ENCODE data around the gene PIGV. TPM values are rescaled to one million over a fixed set of nuclear protein-coding genes. Genes with fewer than 3 reads are reported as not detected.

PIGV gene
- total RNA-seq, 2 experiments from 2014 or later: 16.6 to 16.9 TPM

DNA sequence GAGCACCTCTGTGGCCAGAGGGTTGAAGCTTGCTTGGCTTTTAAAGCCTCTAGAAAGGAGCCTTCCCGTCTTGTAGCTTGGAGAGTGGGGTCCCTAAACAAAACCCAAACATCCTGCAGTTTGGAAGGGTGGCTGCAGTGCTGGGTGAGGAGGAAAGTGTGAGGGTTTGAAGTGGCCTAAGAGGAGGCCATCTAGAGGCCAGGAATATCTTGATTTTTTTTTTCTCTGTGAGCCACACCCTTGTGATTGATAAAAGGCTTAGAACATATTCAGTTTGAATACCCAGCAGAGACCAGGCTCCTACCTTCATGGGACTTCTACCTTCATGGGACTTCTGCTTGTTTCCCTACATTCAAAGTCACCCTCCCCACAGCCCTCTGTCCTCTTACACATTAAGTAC lies 37.3 kb upstream of the PIGV start:
- H3K9me3 Mint-ChIP-seq: no peaks in the 10 kb centered on the region
- no peak overlapping the region for H3K4me3 Mint-ChIP-seq
- POLR2A ChIA-PET: interaction anchor here (14.6 kb wide), 1 partner anchor 50 kb away, joined by 204 read pairs; the partner anchor contains the start of gene ARID1A
- DNase-seq: no peak
- H3K27ac Mint-ChIP-seq: peak overlapping the region; percentile 36
- H3K4me1 Mint-ChIP-seq: peaks cover 42% of the 10 kb centered on the region
- peaks cover 78% of the 10 kb centered on the region for H3K36me3 Mint-ChIP-seq (ENCODE audit: low read depth)
- H3K27me3 Mint-ChIP-seq: no peaks in the 10 kb centered on the region
- CTCF ChIA-PET: interaction anchor here (1.1 kb wide), 1 partner anchor 11 kb away, joined by 3 read pairs; no protein-coding TSS in a partner anchor

- H3K27ac Mint-ChIP-seq: no peak overlapping the region
- POLR2A ChIA-PET: no interaction called here
- H3K4me3 Mint-ChIP-seq: no peak overlapping the region
- H3K4me1 Mint-ChIP-seq: peaks cover 33% of the 10 kb centered on the region
- H3K9me3 Mint-ChIP-seq: no peaks in the 10 kb centered on the region
- CTCF ChIA-PET: no interaction called here
- peaks cover 63% of the 10 kb centered on the region for H3K36me3 Mint-ChIP-seq (ENCODE audit: low read depth)
- H3K27me3 Mint-ChIP-seq: no peaks in the 10 kb centered on the region
- DNase-seq: no peak
Observed at GRCh38 chr1:26752519-26752918, 35.2 kb upstream of the PIGV start.

- DNase-seq: no peak
- H3K4me1 Mint-ChIP-seq: peaks cover 23% of the 10 kb centered on the region
- H3K27me3 Mint-ChIP-seq: no peaks in the 10 kb centered on the region
- no peak overlapping the region for H3K4me3 Mint-ChIP-seq
- ChIA-PET CTCF (interaction anchor here (1.5 to 1.8 kb wide), 2 partner anchors 9 to 34 kb away, joined by 3 to 5 read pairs; partner anchors contain the start of gene PIGV), POLR2A (interaction anchor here (1.1 to 1.4 kb wide), 2 partner anchors 8 to 12 kb away, joined by 3 read pairs; no protein-coding TSS in a partner anchor)
- H3K36me3 Mint-ChIP-seq (ENCODE audit: low read depth): peaks cover 60% of the 10 kb centered on the region
- no peak overlapping the region for H3K27ac Mint-ChIP-seq
- H3K9me3 Mint-ChIP-seq: no peaks in the 10 kb centered on the region
Observed at GRCh38 chr1:26754086-26754874, 33.5 kb upstream of the PIGV start.

- Mint-ChIP-seq H3K9me3 (no peaks in the 10 kb centered on the region), H3K27ac (no peak overlapping the region), H3K4me3 (no peak overlapping the region), H3K4me1 (peaks cover 3% of the 10 kb centered on the region), H3K27me3 (no peaks in the 10 kb centered on the region), H3K36me3 (ENCODE audit: low read depth) (peaks cover 54% of the 10 kb centered on the region)
- ChIA-PET CTCF (no interaction called here), POLR2A (interaction anchor here (0.9 to 2.3 kb wide), 5 partner anchors 13 to 67 kb away, joined by 3 to 9 read pairs (median 5); partner anchors contain the start of gene PIGV)
- no peak for DNase-seq
Observed at GRCh38 chr1:26758358-26758757, 29.4 kb upstream of the PIGV start.

- ChIA-PET POLR2A (interaction anchor here (0.9 to 2.3 kb wide), 2 partner anchors 18 to 68 kb away, joined by 4 to 6 read pairs; no protein-coding TSS in a partner anchor), CTCF (no interaction called here)
- Mint-ChIP-seq H3K36me3 (ENCODE audit: low read depth) (peaks cover 54% of the 10 kb centered on the region), H3K27me3 (no peaks in the 10 kb centered on the region), H3K4me1 (peaks cover 2% of the 10 kb centered on the region), H3K27ac (no peak overlapping the region), H3K4me3 (no peak overlapping the region), H3K9me3 (no peaks in the 10 kb centered on the region)
- DNase-seq: no peak
Observed at GRCh38 chr1:26759531-26759930, 28.2 kb upstream of the PIGV start.

GRCh38 chr1:26761217-26761616 lies 26.5 kb upstream of the PIGV start:
- POLR2A ChIA-PET: interaction anchor here (0.9 to 1.0 kb wide), 2 partner anchors 26 to 70 kb away, joined by 3 read pairs; partner anchors contain the start of gene PIGV
- no peak overlapping the region for H3K27ac Mint-ChIP-seq
- no peaks in the 10 kb centered on the region for H3K27me3 Mint-ChIP-seq

DNA sequence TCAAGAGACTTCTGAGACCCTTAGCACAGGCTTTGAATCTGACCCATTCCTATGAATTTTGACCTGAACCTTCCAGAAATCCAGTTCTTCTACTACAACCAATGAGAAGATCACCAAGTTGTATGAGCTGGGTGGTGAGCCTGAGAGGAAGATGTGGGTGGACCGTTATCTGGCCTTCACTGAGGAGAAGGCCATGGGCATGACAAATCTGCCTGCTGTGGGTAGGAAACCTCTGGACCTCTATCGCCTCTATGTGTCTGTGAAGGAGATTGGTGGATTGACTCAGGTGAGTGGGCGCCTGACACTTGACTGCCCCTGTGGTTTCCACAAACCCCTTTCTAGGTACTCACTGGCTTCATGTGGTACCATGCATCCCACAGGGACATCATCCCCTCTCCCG lies 20.0 kb upstream of the PIGV start:
- ChIA-PET POLR2A (interaction anchor here (1.1 to 1.6 kb wide), 2 partner anchors 12 to 20 kb away, joined by 3 to 4 read pairs; partner anchors contain the start of gene PIGV), CTCF (no interaction called here)
- H3K4me1 Mint-ChIP-seq: peaks cover 16% of the 10 kb centered on the region
- H3K36me3 Mint-ChIP-seq (ENCODE audit: low read depth): peaks cover 86% of the 10 kb centered on the region
- H3K4me3 Mint-ChIP-seq: no peak overlapping the region
- H3K27me3 Mint-ChIP-seq: no peaks in the 10 kb centered on the region
- no peak overlapping the region for H3K27ac Mint-ChIP-seq
- DNase-seq: no peak
- H3K9me3 Mint-ChIP-seq: no peaks in the 10 kb centered on the region

More at GRCh38 chr1:26761217-26761616, 26.5 kb upstream of the PIGV start:
- H3K4me3 Mint-ChIP-seq: no peak overlapping the region
- H3K4me1 Mint-ChIP-seq: no peaks in the 10 kb centered on the region
- CTCF ChIA-PET: interaction anchor here (0.6 kb wide), 1 partner anchor 57 kb away, joined by 3 read pairs; no protein-coding TSS in a partner anchor
- H3K36me3 Mint-ChIP-seq (ENCODE audit: low read depth): peaks cover 60% of the 10 kb centered on the region
- H3K9me3 Mint-ChIP-seq: no peaks in the 10 kb centered on the region
- DNase-seq: no peak

DNA sequence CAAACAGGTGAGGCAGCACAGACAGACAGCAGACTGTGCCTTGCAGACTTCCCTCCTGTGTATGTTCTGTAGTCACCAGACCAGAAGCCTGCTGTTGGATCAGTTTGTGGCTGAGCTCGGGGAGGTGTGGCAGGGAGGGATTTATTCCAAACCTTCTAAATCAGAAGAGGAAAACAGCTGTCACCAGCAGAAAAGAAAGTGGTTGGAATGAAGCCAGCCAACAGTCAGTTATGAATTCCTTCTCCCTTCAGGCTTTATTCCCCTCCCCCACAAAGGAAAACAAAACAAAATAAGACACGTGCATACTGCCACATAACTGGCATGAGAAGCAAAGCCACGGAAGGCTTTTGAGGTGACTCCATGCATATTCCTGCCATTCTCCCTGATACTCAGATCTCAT lies 19.0 kb upstream of the PIGV start:
- CTCF ChIA-PET: no interaction called here
- no peak overlapping the region for H3K27ac Mint-ChIP-seq

DNA sequence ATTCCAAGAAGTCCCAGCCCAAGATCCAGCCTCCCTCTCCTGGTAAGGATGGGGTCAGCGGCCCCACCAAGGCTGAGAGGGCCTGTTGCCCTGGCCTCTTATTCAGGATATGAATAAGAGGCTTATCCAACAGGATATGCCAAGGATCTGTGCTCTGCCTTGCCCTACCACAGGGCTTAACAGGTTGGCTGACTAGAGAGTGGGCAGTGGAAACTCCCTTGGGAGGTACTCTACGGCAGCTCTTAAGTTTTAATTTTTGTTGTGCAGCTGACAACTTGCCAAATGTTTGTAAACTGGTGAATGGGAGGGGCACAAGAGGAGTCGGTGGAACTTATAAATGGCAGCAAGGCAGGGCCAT lies 16.5 kb upstream of the PIGV start:
- H3K36me3 Mint-ChIP-seq (ENCODE audit: low read depth): peaks cover 94% of the 10 kb centered on the region
- H3K27ac Mint-ChIP-seq: peak overlapping the region; percentile 61
- CTCF ChIA-PET: interaction anchor here (1.4 kb wide), 1 partner anchor 18 kb away, joined by 4 read pairs; no protein-coding TSS in a partner anchor
- H3K9me3 Mint-ChIP-seq: no peaks in the 10 kb centered on the region
- POLR2A ChIA-PET: interaction anchor here (1.7 kb wide), 1 partner anchor 17 kb away, joined by 10 read pairs; the partner anchor contains the start of gene PIGV
- DNase-seq: no peak
- H3K4me1 Mint-ChIP-seq: peaks cover 16% of the 10 kb centered on the region
- H3K27me3 Mint-ChIP-seq: no peaks in the 10 kb centered on the region
- no peak overlapping the region for H3K4me3 Mint-ChIP-seq

More for the DNA sequence above, 19.0 kb upstream of the PIGV start:
- H3K36me3 Mint-ChIP-seq (ENCODE audit: low read depth): peaks cover 89% of the 10 kb centered on the region
- H3K9me3 Mint-ChIP-seq: no peaks in the 10 kb centered on the region
- peaks cover 16% of the 10 kb centered on the region for H3K4me1 Mint-ChIP-seq
- no peak overlapping the region for H3K4me3 Mint-ChIP-seq
- no peak for DNase-seq
- no peaks in the 10 kb centered on the region for H3K27me3 Mint-ChIP-seq
- POLR2A ChIA-PET: interaction anchor here (1.6 kb wide), 1 partner anchor 19 kb away, joined by 4 read pairs; the partner anchor contains the start of gene PIGV

GRCh38 chr1:26771643-26772321 lies 16.0 kb upstream of the PIGV start:
- Mint-ChIP-seq H3K9me3 (no peaks in the 10 kb centered on the region), H3K4me1 (peaks cover 16% of the 10 kb centered on the region), H3K4me3 (no peak overlapping the region), H3K36me3 (ENCODE audit: low read depth) (peaks cover 95% of the 10 kb centered on the region), H3K27me3 (no peaks in the 10 kb centered on the region), H3K27ac (peak overlapping the region; percentile 61)
- ChIA-PET CTCF (interaction anchor here (1.4 kb wide), 1 partner anchor 17 kb away, joined by 4 read pairs; no protein-coding TSS in a partner anchor), POLR2A (interaction anchor here (1.7 kb wide), 1 partner anchor 16 kb away, joined by 10 read pairs; the partner anchor contains the start of gene PIGV)
- DNase-seq: no peak

- Mint-ChIP-seq H3K4me1 (peaks cover 16% of the 10 kb centered on the region), H3K36me3 (ENCODE audit: low read depth) (peaks cover 92% of the 10 kb centered on the region), H3K27me3 (no peaks in the 10 kb centered on the region), H3K4me3 (no peak overlapping the region), H3K27ac (no peak overlapping the region), H3K9me3 (no peaks in the 10 kb centered on the region)
- DNase-seq: no peak
- ChIA-PET POLR2A (interaction anchor here (1.7 kb wide), 1 partner anchor 15 kb away, joined by 10 read pairs; the partner anchor contains the start of gene PIGV), CTCF (no interaction called here)
Observed at GRCh38 chr1:26772687-26773086, 15.1 kb upstream of the PIGV start.

DNA sequence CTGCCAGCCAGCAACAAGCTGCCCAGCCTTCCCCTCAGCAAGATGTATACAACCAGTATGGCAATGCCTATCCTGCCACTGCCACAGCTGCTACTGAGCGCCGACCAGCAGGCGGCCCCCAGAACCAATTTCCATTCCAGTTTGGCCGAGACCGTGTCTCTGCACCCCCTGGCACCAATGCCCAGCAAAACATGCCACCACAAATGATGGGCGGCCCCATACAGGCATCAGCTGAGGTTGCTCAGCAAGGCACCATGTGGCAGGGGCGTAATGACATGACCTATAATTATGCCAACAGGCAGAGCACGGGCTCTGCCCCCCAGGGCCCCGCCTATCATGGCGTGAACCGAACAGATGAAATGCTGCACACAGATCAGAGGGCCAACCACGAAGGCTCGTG lies 13.3 kb upstream of the PIGV start:
- peaks cover 21% of the 10 kb centered on the region for H3K4me1 Mint-ChIP-seq
- DNase-seq: no peak
- ChIA-PET POLR2A (no interaction called here), CTCF (no interaction called here)
- H3K9me3 Mint-ChIP-seq: no peaks in the 10 kb centered on the region
- H3K27ac Mint-ChIP-seq: no peak overlapping the region
- no peaks in the 10 kb centered on the region for H3K27me3 Mint-ChIP-seq
- peaks cover 90% of the 10 kb centered on the region for H3K36me3 Mint-ChIP-seq (ENCODE audit: low read depth)
- H3K4me3 Mint-ChIP-seq: no peak overlapping the region

GRCh38 chr1:26775666-26776065 lies 12.1 kb upstream of the PIGV start:
- DNase-seq: no peak
- Mint-ChIP-seq H3K36me3 (ENCODE audit: low read depth) (peaks cover 89% of the 10 kb centered on the region), H3K9me3 (no peaks in the 10 kb centered on the region), H3K4me1 (peaks cover 18% of the 10 kb centered on the region), H3K4me3 (no peak overlapping the region), H3K27me3 (no peaks in the 10 kb centered on the region), H3K27ac (no peak overlapping the region)
- ChIA-PET POLR2A (interaction anchor here (1.3 kb wide), 1 partner anchor 9 kb away, joined by 4 read pairs; no protein-coding TSS in a partner anchor), CTCF (no interaction called here)
